ENCODE measurements around the gene UIMC1.
A peak's percentile ranks its signal among the peaks of the same experiment; 100 is the strongest.

The UIMC1 gene

GRCh38 chr5:176915906-176916305, 90.7 kb downstream of the UIMC1 start:
- Histone ChIP-seq H3K9me3 (ENCODE audit: control extremely low read depth in 1 of 5, control insufficient read depth in 4 of 5, insufficient read depth in 2 of 5, low read depth in 1 of 5, low read length in 4 of 5) (no peaks in the 10 kb centered on the region), H3K4me1 (ENCODE audit: control extremely low read depth in 1 of 4, control insufficient read depth in 4 of 4, insufficient read depth in 4 of 4, low read length in 3 of 4) (no peaks in the 10 kb centered on the region), H3K27ac (ENCODE audit: insufficient read depth in 1 of 2, low read depth in 1 of 2, low read length in 2 of 2, poor library complexity in 1 of 2, severe bottlenecking in 2 of 2) (no peak overlapping the region), H3K4me3 (ENCODE audit: control insufficient read depth in 1 of 7, extremely low read depth in 1 of 7, insufficient read depth in 4 of 7, low read depth in 2 of 7, low read length in 6 of 7) (no peak overlapping the region), H3K36me3 (ENCODE audit: control insufficient read depth in 4 of 4, insufficient read depth in 4 of 4, low read length in 3 of 4) (peaks cover 7 to 38% (median 20%) of the 10 kb centered on the region in 4 experiments), H3K27me3 (replicated peaks in 2 of 5; ENCODE audit: control insufficient read depth in 4 of 5, insufficient read depth in 5 of 5, low read length in 4 of 5) (no peaks in the 10 kb centered on the region)
- no CpG with 5 or more reads among the region's 2 CpGs for WGBS (ENCODE audit: insufficient coverage)
- CTCF ChIA-PET: no interaction called here
- POLR2A ChIA-PET: no interaction called here
- DNase-seq: no peak

GRCh38 chr5:176912115-176912514, 94.5 kb downstream of the UIMC1 start:
- no peak for DNase-seq
- Histone ChIP-seq H3K36me3 (ENCODE audit: control insufficient read depth in 4 of 4, insufficient read depth in 4 of 4, low read length in 3 of 4) (peaks cover 6 to 36% (median 23%) of the 10 kb centered on the region in 4 experiments), H3K4me1 (ENCODE audit: control extremely low read depth in 1 of 4, control insufficient read depth in 4 of 4, insufficient read depth in 4 of 4, low read length in 3 of 4) (peaks cover 0 to 3% (median 2%) of the 10 kb centered on the region in 4 experiments), H3K4me3 (ENCODE audit: control insufficient read depth in 1 of 7, extremely low read depth in 1 of 7, insufficient read depth in 4 of 7, low read depth in 2 of 7, low read length in 6 of 7) (no peak overlapping the region), H3K27me3 (replicated peaks in 2 of 5; ENCODE audit: control insufficient read depth in 4 of 5, insufficient read depth in 5 of 5, low read length in 4 of 5) (no peaks in the 10 kb centered on the region), H3K27ac (ENCODE audit: insufficient read depth in 1 of 2, low read depth in 1 of 2, low read length in 2 of 2, poor library complexity in 1 of 2, severe bottlenecking in 2 of 2) (no peak overlapping the region), H3K9me3 (ENCODE audit: control extremely low read depth in 1 of 5, control insufficient read depth in 4 of 5, insufficient read depth in 2 of 5, low read depth in 1 of 5, low read length in 4 of 5) (no peaks in the 10 kb centered on the region)
- WGBS (ENCODE audit: insufficient coverage): 80% methylated on average over 1 of the region's 2 CpGs
- ChIA-PET CTCF (no interaction called here), POLR2A (no interaction called here)

- POLR2A ChIA-PET: interaction anchor here (0.7 kb wide), 1 partner anchor 69 kb away, joined by 3 read pairs; no protein-coding TSS in a partner anchor
Observed at GRCh38 chr5:176908675-176909368, 97.8 kb downstream of the UIMC1 start.

GRCh38 chr5:176906796-176907195, 99.8 kb downstream of the UIMC1 start:
- POLR2A ChIA-PET: no interaction called here
- H3K36me3 ChIP-seq (ENCODE audit: control insufficient read depth in 4 of 4, insufficient read depth in 4 of 4, low read length in 3 of 4): peaks cover 20 to 68% (median 46%) of the 10 kb centered on the region in 4 experiments

More at GRCh38 chr5:176908675-176909368, 97.8 kb downstream of the UIMC1 start:
- Histone ChIP-seq H3K9me3 (ENCODE audit: control extremely low read depth in 1 of 5, control insufficient read depth in 4 of 5, insufficient read depth in 2 of 5, low read depth in 1 of 5, low read length in 4 of 5) (no peaks in the 10 kb centered on the region), H3K4me3 (ENCODE audit: control insufficient read depth in 1 of 7, extremely low read depth in 1 of 7, insufficient read depth in 4 of 7, low read depth in 2 of 7, low read length in 6 of 7) (no peak overlapping the region), H3K27me3 (replicated peaks in 2 of 5; ENCODE audit: control insufficient read depth in 4 of 5, insufficient read depth in 5 of 5, low read length in 4 of 5) (no peaks in the 10 kb centered on the region), H3K27ac (ENCODE audit: insufficient read depth in 1 of 2, low read depth in 1 of 2, low read length in 2 of 2, poor library complexity in 1 of 2, severe bottlenecking in 2 of 2) (no peak overlapping the region), H3K36me3 (ENCODE audit: control insufficient read depth in 4 of 4, insufficient read depth in 4 of 4, low read length in 3 of 4) (peaks cover 16 to 59% (median 38%) of the 10 kb centered on the region in 4 experiments), H3K4me1 (ENCODE audit: control extremely low read depth in 1 of 4, control insufficient read depth in 4 of 4, insufficient read depth in 4 of 4, low read length in 3 of 4) (peaks cover 0 to 3% (median 2%) of the 10 kb centered on the region in 4 experiments)
- CTCF ChIA-PET: interaction anchor here (1.9 kb wide), 1 partner anchor 248 kb away, joined by 5 read pairs; no protein-coding TSS in a partner anchor
- 100% methylated on average over 2 of the region's 5 CpGs for WGBS (ENCODE audit: insufficient coverage)
- peak in 2 of 3 donors; percentile 12 to 14 for DNase-seq

GRCh38 chr5:176906126-176906525, 100.5 kb downstream of the UIMC1 start:
- peaks cover 20 to 64% (median 44%) of the 10 kb centered on the region in 4 experiments for H3K36me3 ChIP-seq (ENCODE audit: control insufficient read depth in 4 of 4, insufficient read depth in 4 of 4, low read length in 3 of 4)
- no peak overlapping the region for H3K27ac ChIP-seq (ENCODE audit: insufficient read depth in 1 of 2, low read depth in 1 of 2, low read length in 2 of 2, poor library complexity in 1 of 2, severe bottlenecking in 2 of 2)
- ChIA-PET CTCF (no interaction called here), POLR2A (no interaction called here)
- 100% methylated on average over 1 of the region's 1 CpG for WGBS (ENCODE audit: insufficient coverage)
- H3K9me3 ChIP-seq (ENCODE audit: control extremely low read depth in 1 of 5, control insufficient read depth in 4 of 5, insufficient read depth in 2 of 5, low read depth in 1 of 5, low read length in 4 of 5): no peaks in the 10 kb centered on the region
- H3K4me1 ChIP-seq (ENCODE audit: control extremely low read depth in 1 of 4, control insufficient read depth in 4 of 4, insufficient read depth in 4 of 4, low read length in 3 of 4): peaks cover 0 to 3% (median 2%) of the 10 kb centered on the region in 4 experiments
- no peak for DNase-seq
- H3K27me3 ChIP-seq (replicated peaks in 2 of 5; ENCODE audit: control insufficient read depth in 4 of 5, insufficient read depth in 5 of 5, low read length in 4 of 5): no peaks in the 10 kb centered on the region
- H3K4me3 ChIP-seq (ENCODE audit: control insufficient read depth in 1 of 7, extremely low read depth in 1 of 7, insufficient read depth in 4 of 7, low read depth in 2 of 7, low read length in 6 of 7): no peak overlapping the region

More at GRCh38 chr5:176906796-176907195, 99.8 kb downstream of the UIMC1 start:
- Histone ChIP-seq H3K27me3 (replicated peaks in 2 of 5; ENCODE audit: control insufficient read depth in 4 of 5, insufficient read depth in 5 of 5, low read length in 4 of 5) (no peaks in the 10 kb centered on the region), H3K4me3 (ENCODE audit: control insufficient read depth in 1 of 7, extremely low read depth in 1 of 7, insufficient read depth in 4 of 7, low read depth in 2 of 7, low read length in 6 of 7) (no peak overlapping the region), H3K4me1 (ENCODE audit: control extremely low read depth in 1 of 4, control insufficient read depth in 4 of 4, insufficient read depth in 4 of 4, low read length in 3 of 4) (peaks cover 0 to 3% (median 2%) of the 10 kb centered on the region in 4 experiments), H3K27ac (ENCODE audit: insufficient read depth in 1 of 2, low read depth in 1 of 2, low read length in 2 of 2, poor library complexity in 1 of 2, severe bottlenecking in 2 of 2) (no peak overlapping the region), H3K9me3 (ENCODE audit: control extremely low read depth in 1 of 5, control insufficient read depth in 4 of 5, insufficient read depth in 2 of 5, low read depth in 1 of 5, low read length in 4 of 5) (no peaks in the 10 kb centered on the region)
- 100% methylated on average over 3 of the region's 3 CpGs for WGBS (ENCODE audit: insufficient coverage)
- CTCF ChIA-PET: no interaction called here
- DNase-seq: no peak

- H3K9me3 ChIP-seq (ENCODE audit: control extremely low read depth in 1 of 5, control insufficient read depth in 4 of 5, insufficient read depth in 2 of 5, low read depth in 1 of 5, low read length in 4 of 5): no peaks in the 10 kb centered on the region
- H3K27ac ChIP-seq (ENCODE audit: insufficient read depth in 1 of 2, low read depth in 1 of 2, low read length in 2 of 2, poor library complexity in 1 of 2, severe bottlenecking in 2 of 2): no peak overlapping the region
- peaks cover 20 to 68% (median 43%) of the 10 kb centered on the region in 4 experiments for H3K36me3 ChIP-seq (ENCODE audit: control insufficient read depth in 4 of 4, insufficient read depth in 4 of 4, low read length in 3 of 4)
- CTCF ChIA-PET: no interaction called here
- no peak overlapping the region for H3K4me3 ChIP-seq (ENCODE audit: control insufficient read depth in 1 of 7, extremely low read depth in 1 of 7, insufficient read depth in 4 of 7, low read depth in 2 of 7, low read length in 6 of 7)
- 100% methylated on average over 3 of the region's 3 CpGs for WGBS (ENCODE audit: insufficient coverage)
- POLR2A ChIA-PET: no interaction called here
- peaks cover 0 to 13% (median 8%) of the 10 kb centered on the region in 4 experiments for H3K4me1 ChIP-seq (ENCODE audit: control extremely low read depth in 1 of 4, control insufficient read depth in 4 of 4, insufficient read depth in 4 of 4, low read length in 3 of 4)
- H3K27me3 ChIP-seq (replicated peaks in 2 of 5; ENCODE audit: control insufficient read depth in 4 of 5, insufficient read depth in 5 of 5, low read length in 4 of 5): no peaks in the 10 kb centered on the region
- DNase-seq: no peak
Observed at GRCh38 chr5:176904276-176904675, 102.3 kb downstream of the UIMC1 start.

- Histone ChIP-seq H3K36me3 (ENCODE audit: control insufficient read depth in 4 of 4, insufficient read depth in 4 of 4, low read length in 3 of 4) (peaks cover 17 to 59% (median 40%) of the 10 kb centered on the region in 4 experiments), H3K9me3 (ENCODE audit: control extremely low read depth in 1 of 5, control insufficient read depth in 4 of 5, insufficient read depth in 2 of 5, low read depth in 1 of 5, low read length in 4 of 5) (no peaks in the 10 kb centered on the region), H3K4me1 (ENCODE audit: control extremely low read depth in 1 of 4, control insufficient read depth in 4 of 4, insufficient read depth in 4 of 4, low read length in 3 of 4) (peaks cover 0 to 16% (median 12%) of the 10 kb centered on the region in 4 experiments), H3K27ac (ENCODE audit: insufficient read depth in 1 of 2, low read depth in 1 of 2, low read length in 2 of 2, poor library complexity in 1 of 2, severe bottlenecking in 2 of 2) (no peak overlapping the region), H3K27me3 (replicated peaks in 2 of 5; ENCODE audit: control insufficient read depth in 4 of 5, insufficient read depth in 5 of 5, low read length in 4 of 5) (peaks cover 0 to 5% (median 4%) of the 10 kb centered on the region in 5 experiments), H3K4me3 (ENCODE audit: control insufficient read depth in 1 of 7, extremely low read depth in 1 of 7, insufficient read depth in 4 of 7, low read depth in 2 of 7, low read length in 6 of 7) (no peak overlapping the region)
- ChIA-PET POLR2A (no interaction called here), CTCF (interaction anchor here (0.9 kb wide), 1 partner anchor 242 kb away, joined by 4 read pairs; no protein-coding TSS in a partner anchor)
- DNase-seq: no peak
- WGBS (ENCODE audit: insufficient coverage): 100% methylated on average over 2 of the region's 5 CpGs
Observed at GRCh38 chr5:176902911-176903664, 103.5 kb downstream of the UIMC1 start.
